ENCODE results near the gene LDAH.

LDAH gene

GRCh38 chr2:20758997-20759396, 63.9 kb downstream of the LDAH start (continued):
- TF ChIP-seq TOX (CRISPR knock-in tag; IDR thresholded peaks at IDR 0.05; ENCODE audit: borderline replicate concordance): no peak
- TF ChIP-seq CSDC2 (CRISPR knock-in tag; IDR thresholded peaks at IDR 0.05): no peak
- TF ChIP-seq SNAI2 (CRISPR knock-in tag; IDR thresholded peaks at IDR 0.05): no peak
- no peak for TF ChIP-seq POU6F1 (CRISPR knock-in tag; IDR thresholded peaks at IDR 0.05; ENCODE audit: borderline replicate concordance, low read depth)
- TF ChIP-seq ZFP30 (CRISPR knock-in tag; IDR thresholded peaks at IDR 0.05): no peak
- TF ChIP-seq PPARA (CRISPR knock-in tag; IDR thresholded peaks at IDR 0.05; ENCODE audit: borderline replicate concordance): no peak
- no peak for TF ChIP-seq GLIS3 (CRISPR knock-in tag; IDR thresholded peaks at IDR 0.05)
- TF ChIP-seq BACH2 (CRISPR knock-in tag; IDR thresholded peaks at IDR 0.05; ENCODE audit: borderline replicate concordance): no peak
- TF ChIP-seq ZNF8 (CRISPR knock-in tag; IDR thresholded peaks at IDR 0.05): no peak
- TF ChIP-seq ZNF565 (CRISPR knock-in tag; conservative IDR thresholded peaks at IDR 0.05; ENCODE audit: low read depth): no peak
- TF ChIP-seq CREB5 (CRISPR knock-in tag; IDR thresholded peaks at IDR 0.05; ENCODE audit: low read depth): no peak
- TF ChIP-seq RARB (CRISPR knock-in tag; IDR thresholded peaks at IDR 0.05): no peak
- no peak for TF ChIP-seq ARNTL (CRISPR knock-in tag; IDR thresholded peaks at IDR 0.05; ENCODE audit: borderline replicate concordance, low read depth)
- TF ChIP-seq ZNF70 (CRISPR knock-in tag; IDR thresholded peaks at IDR 0.05): no peak

GRCh38 chr2:20757405-20758090, 65.4 kb downstream of the LDAH start:
- no peak for TF ChIP-seq ZNF565 (CRISPR knock-in tag; conservative IDR thresholded peaks at IDR 0.05; ENCODE audit: low read depth)
- TF ChIP-seq ZFP30 (CRISPR knock-in tag; IDR thresholded peaks at IDR 0.05): no peak
- no peak for TF ChIP-seq SNAI2 (CRISPR knock-in tag; IDR thresholded peaks at IDR 0.05)
- no peak for TF ChIP-seq ZNF70 (CRISPR knock-in tag; IDR thresholded peaks at IDR 0.05)
- no peak for TF ChIP-seq GLIS3 (CRISPR knock-in tag; IDR thresholded peaks at IDR 0.05)
- TF ChIP-seq RARB (CRISPR knock-in tag; IDR thresholded peaks at IDR 0.05): no peak
- no peak for TF ChIP-seq ZC3H10 (CRISPR knock-in tag; IDR thresholded peaks at IDR 0.05)
- ATAC-seq: no peak

GRCh38 chr2:20755132-20755800, 67.6 kb downstream of the LDAH start:
- no peak for ATAC-seq

More at GRCh38 chr2:20755132-20755800, 67.6 kb downstream of the LDAH start:
- no peak for TF ChIP-seq RARB (CRISPR knock-in tag; IDR thresholded peaks at IDR 0.05)
- no peak for TF ChIP-seq ARNTL (CRISPR knock-in tag; IDR thresholded peaks at IDR 0.05; ENCODE audit: borderline replicate concordance, low read depth)
- TF ChIP-seq ZNF565 (CRISPR knock-in tag; conservative IDR thresholded peaks at IDR 0.05; ENCODE audit: low read depth): no peak
- no peak for TF ChIP-seq POU6F1 (CRISPR knock-in tag; IDR thresholded peaks at IDR 0.05; ENCODE audit: borderline replicate concordance, low read depth)
- TF ChIP-seq ESRRG (CRISPR knock-in tag; IDR thresholded peaks at IDR 0.05): no peak
- no peak for TF ChIP-seq CSDC2 (CRISPR knock-in tag; IDR thresholded peaks at IDR 0.05)
- TF ChIP-seq SNAI2 (CRISPR knock-in tag; IDR thresholded peaks at IDR 0.05): no peak
- TF ChIP-seq OSR1 (CRISPR knock-in tag; IDR thresholded peaks at IDR 0.05): no peak
- TF ChIP-seq BACH2 (CRISPR knock-in tag; IDR thresholded peaks at IDR 0.05; ENCODE audit: borderline replicate concordance): no peak
- TF ChIP-seq ZNF8 (CRISPR knock-in tag; IDR thresholded peaks at IDR 0.05): no peak
- no peak for TF ChIP-seq TCF4 (CRISPR knock-in tag; IDR thresholded peaks at IDR 0.05; ENCODE audit: borderline replicate concordance)
- no peak for TF ChIP-seq PPARA (CRISPR knock-in tag; IDR thresholded peaks at IDR 0.05; ENCODE audit: borderline replicate concordance)
- no peak for TF ChIP-seq TSHZ2 (CRISPR knock-in tag; IDR thresholded peaks at IDR 0.05)
- TF ChIP-seq ZFP3 (CRISPR knock-in tag; IDR thresholded peaks at IDR 0.05): no peak
- TF ChIP-seq CREB5 (CRISPR knock-in tag; IDR thresholded peaks at IDR 0.05; ENCODE audit: low read depth): no peak
- TF ChIP-seq ZFP30 (CRISPR knock-in tag; IDR thresholded peaks at IDR 0.05): no peak
- TF ChIP-seq ISL1 (CRISPR knock-in tag; IDR thresholded peaks at IDR 0.05): no peak
- TF ChIP-seq PATZ1 (CRISPR knock-in tag; IDR thresholded peaks at IDR 0.05; ENCODE audit: borderline replicate concordance): no peak
- no peak for TF ChIP-seq CSRNP3 (CRISPR knock-in tag; IDR thresholded peaks at IDR 0.05)
- no peak for TF ChIP-seq TOX (CRISPR knock-in tag; IDR thresholded peaks at IDR 0.05; ENCODE audit: borderline replicate concordance)

Measured in SK-N-SH treated with all-trans-retinoic acid at 6 μM for 48 hours (cell line).